ENCODE measurements around the gene CACNA2D3. TPM values are rescaled to one million over a fixed set of nuclear protein-coding genes. Genes with fewer than 3 reads are reported as not detected.

Gene CACNA2D3
- polyA plus RNA-seq, 3 donors: 8.3 to 21.5 (median 10.4) TPM

GRCh38 chr3:54307566-54308180 lies 185.3 kb downstream of the CACNA2D3 start:
- Histone ChIP-seq H3K27me3 (ENCODE audit: control insufficient read depth in 2 of 2, insufficient read depth in 2 of 2, low read length in 2 of 2) (no peaks in the 10 kb centered on the region), H3K36me3 (replicated peaks in 1 of 2; ENCODE audit: control insufficient read depth in 1 of 2, insufficient read depth in 2 of 2, low read length in 2 of 2) (no peaks in the 10 kb centered on the region), H3K9ac (ENCODE audit: insufficient read depth, low read length, poor library complexity, severe bottlenecking) (no peak overlapping the region), H4K20me1 (ENCODE audit: insufficient read depth, low read length) (no peaks in the 10 kb centered on the region), H3K4me2 (replicated peaks; ENCODE audit: extremely low read depth, low read length, poor library complexity, severe bottlenecking) (no peak overlapping the region), H2AFZ (ENCODE audit: insufficient read depth, low read depth, low read length, poor library complexity, severe bottlenecking) (no peak overlapping the region), H3K9me3 (replicated peaks in 1 of 2; ENCODE audit: control insufficient read depth in 1 of 2, insufficient read depth in 1 of 2, low read length in 2 of 2) (no peaks in the 10 kb centered on the region), H3K4me1 (ENCODE audit: control insufficient read depth in 1 of 2, insufficient read depth in 2 of 2, low read length in 2 of 2) (no peaks in the 10 kb centered on the region), H3K79me2 (ENCODE audit: insufficient read depth, low read length) (no peaks in the 10 kb centered on the region), H3K4me3 (replicated peaks in 1 of 3; ENCODE audit: low read depth in 2 of 3, low read length in 3 of 3) (no peak overlapping the region), H3K27ac (ENCODE audit: low read depth in 1 of 2, low read length in 2 of 2) (no peak overlapping the region)
- TF ChIP-seq, protein P1, sequence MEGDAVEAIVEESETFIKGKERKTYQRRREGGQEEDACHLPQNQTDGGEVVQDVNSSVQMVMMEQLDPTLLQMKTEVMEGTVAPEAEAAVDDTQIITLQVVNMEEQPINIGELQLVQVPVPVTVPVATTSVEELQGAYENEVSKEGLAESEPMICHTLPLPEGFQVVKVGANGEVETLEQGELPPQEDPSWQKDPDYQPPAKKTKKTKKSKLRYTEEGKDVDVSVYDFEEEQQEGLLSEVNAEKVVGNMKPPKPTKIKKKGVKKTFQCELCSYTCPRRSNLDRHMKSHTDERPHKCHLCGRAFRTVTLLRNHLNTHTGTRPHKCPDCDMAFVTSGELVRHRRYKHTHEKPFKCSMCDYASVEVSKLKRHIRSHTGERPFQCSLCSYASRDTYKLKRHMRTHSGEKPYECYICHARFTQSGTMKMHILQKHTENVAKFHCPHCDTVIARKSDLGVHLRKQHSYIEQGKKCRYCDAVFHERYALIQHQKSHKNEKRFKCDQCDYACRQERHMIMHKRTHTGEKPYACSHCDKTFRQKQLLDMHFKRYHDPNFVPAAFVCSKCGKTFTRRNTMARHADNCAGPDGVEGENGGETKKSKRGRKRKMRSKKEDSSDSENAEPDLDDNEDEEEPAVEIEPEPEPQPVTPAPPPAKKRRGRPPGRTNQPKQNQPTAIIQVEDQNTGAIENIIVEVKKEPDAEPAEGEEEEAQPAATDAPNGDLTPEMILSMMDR (IDR thresholded peaks at IDR 0.05): no peak
- WGBS (ENCODE audit: insufficient coverage): 93% methylated on average over 3 of the region's 4 CpGs
- H3K9me3 Mint-ChIP-seq: peaks cover 0 to 6% (median 2%) of the 10 kb centered on the region in 7 donors
- peaks cover 1 to 9% (median 8%) of the 10 kb centered on the region in 3 donors for H3K27me3 Mint-ChIP-seq (ENCODE audit: low read depth in 3 of 3)
- H3K4me3 Mint-ChIP-seq: no peak overlapping the region
- H3K36me3 Mint-ChIP-seq: no peaks in the 10 kb centered on the region
- intact Hi-C loops (cut with micrococcal nuclease): no loop called here
- no peak for DNase-seq
- H3K27ac Mint-ChIP-seq: no peak overlapping the region
- H3K4me1 Mint-ChIP-seq: no peaks in the 10 kb centered on the region

- Histone ChIP-seq H3K4me1 (ENCODE audit: control insufficient read depth in 1 of 2, insufficient read depth in 2 of 2, low read length in 2 of 2) (no peaks in the 10 kb centered on the region), H3K79me2 (ENCODE audit: insufficient read depth, low read length) (no peaks in the 10 kb centered on the region), H3K9ac (ENCODE audit: insufficient read depth, low read length, poor library complexity, severe bottlenecking) (no peak overlapping the region), H3K4me2 (replicated peaks; ENCODE audit: extremely low read depth, low read length, poor library complexity, severe bottlenecking) (no peak overlapping the region), H3K4me3 (replicated peaks in 1 of 3; ENCODE audit: low read depth in 2 of 3, low read length in 3 of 3) (no peak overlapping the region), H2AFZ (ENCODE audit: insufficient read depth, low read depth, low read length, poor library complexity, severe bottlenecking) (no peak overlapping the region), H4K20me1 (ENCODE audit: insufficient read depth, low read length) (no peaks in the 10 kb centered on the region), H3K9me3 (replicated peaks in 1 of 2; ENCODE audit: control insufficient read depth in 1 of 2, insufficient read depth in 1 of 2, low read length in 2 of 2) (peaks cover 0 to under 1% of the 10 kb centered on the region in 2 donors), H3K36me3 (replicated peaks in 1 of 2; ENCODE audit: control insufficient read depth in 1 of 2, insufficient read depth in 2 of 2, low read length in 2 of 2) (no peaks in the 10 kb centered on the region), H3K27ac (ENCODE audit: low read depth in 1 of 2, low read length in 2 of 2) (no peak overlapping the region), H3K27me3 (ENCODE audit: control insufficient read depth in 2 of 2, insufficient read depth in 2 of 2, low read length in 2 of 2) (no peaks in the 10 kb centered on the region)
- WGBS (ENCODE audit: insufficient coverage): 55% methylated on average over 6 of the region's 6 CpGs
- intact Hi-C loops (cut with micrococcal nuclease): no loop called here
- Mint-ChIP-seq H3K36me3 (no peaks in the 10 kb centered on the region), H3K4me3 (no peak overlapping the region), H3K9me3 (peaks cover 0 to 6% (median 3%) of the 10 kb centered on the region in 7 donors), H3K27ac (no peak overlapping the region), H3K4me1 (no peaks in the 10 kb centered on the region), H3K27me3 (ENCODE audit: low read depth in 3 of 3) (peaks cover 1 to 9% (median 8%) of the 10 kb centered on the region in 3 donors)
- no peak for DNase-seq
- TF ChIP-seq, protein P1 (IDR thresholded peaks at IDR 0.05): no peak
Observed at GRCh38 chr3:54309601-54310000, 187.2 kb downstream of the CACNA2D3 start.

Measured in CD14-positive monocyte (primary cell).